Bronchial epithelial cell (primary cell): ENCODE data around the gene RBBP4. TPM values are rescaled to one million over a fixed set of nuclear protein-coding genes. Genes with fewer than 3 reads are reported as not detected.
"Not testable (repeated sequence)": the region's sequence is repeated elsewhere in the genome, so short reads cannot be mapped to it uniquely, and the experiment has no call there.

Experiments
- DNase-seq: peaks from one replicate; pipeline ENCODE4 v3.0.0-alpha.2; 2010; ENCODE audit warnings: low read depth
- FAIRE-seq: peaks from 2 replicates; lab custom pipeline; 2011; peaks lifted over from hg19 to GRCh38; lab: Jason Lieb, UNC
- H3K27me3 ChIP-seq: 2 replicates; pipeline ENCODE4 v1.5.1; 2011; ENCODE audit warnings: low read length; ENCODE audit not compliant: control insufficient read depth, insufficient read depth
- H3K36me3 ChIP-seq: 2 replicates; pipeline ENCODE4 v1.5.1; 2011; ENCODE audit warnings: low read length; ENCODE audit not compliant: control insufficient read depth, insufficient read depth
- H3K4me3 ChIP-seq: 2 replicates; pipeline ENCODE4 v1.5.1; 2011; ENCODE audit warnings: mild to moderate bottlenecking, low read depth, low read length, control low read depth
- total RNA-seq: library from RNA; depleted of rRNA; stranded (reverse); fragments of >200 nt; gene quantifications from 2 replicates; pipeline ENCODE4 v1.2.1, GENCODE V29; 2014
- TF ChIP-seq, protein P1 (sequence below): IDR thresholded peaks from 2 replicates; pipeline ENCODE4 v1.5.1; 2011; ENCODE audit warnings: mild to moderate bottlenecking, moderate library complexity, low read length, control low read depth, inconsistent platforms; ENCODE audit not compliant: insufficient read depth, severe bottlenecking

Gene RBBP4
- total RNA-seq, 1 donor from 2014 or later, result 93.7 TPM

DNA sequence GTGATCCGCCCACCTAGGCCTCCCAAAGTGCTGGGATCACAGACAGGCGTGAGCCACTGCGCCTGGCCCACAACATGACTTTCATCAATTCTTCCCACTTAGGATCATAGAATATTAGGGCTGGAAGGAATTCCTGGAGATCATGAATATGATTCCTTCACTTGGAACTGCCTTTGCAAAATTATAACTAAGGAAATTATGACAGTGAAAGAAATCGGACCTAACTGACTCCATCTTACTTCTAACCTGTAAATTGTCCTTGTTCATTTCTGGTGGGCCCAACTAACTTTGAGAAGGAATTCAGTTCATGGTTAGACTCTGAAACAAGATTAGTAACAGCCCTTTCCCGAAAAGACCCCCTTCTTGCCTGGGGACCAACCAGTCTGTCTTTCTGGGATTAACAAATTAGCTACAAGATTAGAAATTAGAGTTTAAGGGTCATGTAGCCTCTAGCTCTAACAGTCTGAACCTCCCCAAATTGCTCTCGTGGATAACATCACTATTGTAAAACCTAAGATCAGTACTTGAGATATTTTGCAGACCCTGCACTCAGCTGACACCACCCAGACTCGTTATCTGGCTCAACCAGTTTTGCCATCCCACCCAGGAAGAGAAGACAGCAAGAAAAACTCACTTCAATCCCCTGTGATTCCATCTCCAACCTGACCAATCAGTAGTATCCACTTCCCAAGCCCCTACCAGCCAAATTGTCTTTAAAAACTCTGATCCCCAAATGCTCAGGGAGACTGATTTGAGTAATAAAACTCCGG lies 15.3 kb upstream of the RBBP4 start:
- FAIRE-seq (no peak), DNase-seq (no peak)
- Histone ChIP-seq H3K27me3 (no peaks in the 10 kb centered on the region), H3K36me3 (peaks cover 1% of the 10 kb centered on the region), H3K4me3 (no peak overlapping the region)
- TF ChIP-seq, protein P1, sequence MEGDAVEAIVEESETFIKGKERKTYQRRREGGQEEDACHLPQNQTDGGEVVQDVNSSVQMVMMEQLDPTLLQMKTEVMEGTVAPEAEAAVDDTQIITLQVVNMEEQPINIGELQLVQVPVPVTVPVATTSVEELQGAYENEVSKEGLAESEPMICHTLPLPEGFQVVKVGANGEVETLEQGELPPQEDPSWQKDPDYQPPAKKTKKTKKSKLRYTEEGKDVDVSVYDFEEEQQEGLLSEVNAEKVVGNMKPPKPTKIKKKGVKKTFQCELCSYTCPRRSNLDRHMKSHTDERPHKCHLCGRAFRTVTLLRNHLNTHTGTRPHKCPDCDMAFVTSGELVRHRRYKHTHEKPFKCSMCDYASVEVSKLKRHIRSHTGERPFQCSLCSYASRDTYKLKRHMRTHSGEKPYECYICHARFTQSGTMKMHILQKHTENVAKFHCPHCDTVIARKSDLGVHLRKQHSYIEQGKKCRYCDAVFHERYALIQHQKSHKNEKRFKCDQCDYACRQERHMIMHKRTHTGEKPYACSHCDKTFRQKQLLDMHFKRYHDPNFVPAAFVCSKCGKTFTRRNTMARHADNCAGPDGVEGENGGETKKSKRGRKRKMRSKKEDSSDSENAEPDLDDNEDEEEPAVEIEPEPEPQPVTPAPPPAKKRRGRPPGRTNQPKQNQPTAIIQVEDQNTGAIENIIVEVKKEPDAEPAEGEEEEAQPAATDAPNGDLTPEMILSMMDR, result no peak

DNA sequence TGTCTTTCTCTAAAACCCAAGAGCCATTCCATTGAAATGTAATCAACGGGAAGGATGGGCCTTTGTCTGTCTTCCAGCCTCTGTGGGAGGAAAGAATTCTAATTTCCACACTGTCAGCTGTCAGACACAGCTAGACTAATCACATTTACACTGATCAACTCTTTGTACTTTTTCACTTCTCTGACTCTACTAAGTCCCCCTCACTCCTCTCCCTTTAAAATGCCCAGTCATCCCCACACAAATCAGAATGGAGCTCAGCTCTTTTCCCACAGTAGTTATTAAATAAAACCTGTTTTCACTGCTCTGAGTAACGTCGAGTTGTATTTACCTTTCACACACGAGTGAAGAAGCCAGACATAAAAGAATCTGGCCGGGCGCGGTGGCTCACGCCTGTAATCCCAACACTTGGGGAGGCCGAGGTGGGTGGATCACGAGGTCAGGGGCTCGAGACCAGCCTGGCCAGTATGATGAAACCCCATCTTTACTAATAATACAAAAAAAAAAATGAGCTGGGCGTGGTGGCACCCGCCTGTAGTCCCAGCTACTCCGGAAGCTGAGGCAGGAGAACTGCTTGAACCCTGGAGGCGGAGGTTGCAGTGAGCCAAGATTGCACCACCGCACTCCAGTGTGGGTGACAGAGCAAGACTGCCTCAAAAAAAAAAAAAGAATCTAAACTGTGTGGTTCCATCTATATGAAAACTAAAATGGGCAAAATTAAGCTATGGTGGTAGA lies 13.9 kb upstream of the RBBP4 start:
- Histone ChIP-seq H3K4me3 (no peak overlapping the region), H3K36me3 (peaks cover 1% of the 10 kb centered on the region), H3K27me3 (no peaks in the 10 kb centered on the region)
- no peak for FAIRE-seq
- TF ChIP-seq, protein P1, result no peak
- peak; percentile 70 for DNase-seq

DNA sequence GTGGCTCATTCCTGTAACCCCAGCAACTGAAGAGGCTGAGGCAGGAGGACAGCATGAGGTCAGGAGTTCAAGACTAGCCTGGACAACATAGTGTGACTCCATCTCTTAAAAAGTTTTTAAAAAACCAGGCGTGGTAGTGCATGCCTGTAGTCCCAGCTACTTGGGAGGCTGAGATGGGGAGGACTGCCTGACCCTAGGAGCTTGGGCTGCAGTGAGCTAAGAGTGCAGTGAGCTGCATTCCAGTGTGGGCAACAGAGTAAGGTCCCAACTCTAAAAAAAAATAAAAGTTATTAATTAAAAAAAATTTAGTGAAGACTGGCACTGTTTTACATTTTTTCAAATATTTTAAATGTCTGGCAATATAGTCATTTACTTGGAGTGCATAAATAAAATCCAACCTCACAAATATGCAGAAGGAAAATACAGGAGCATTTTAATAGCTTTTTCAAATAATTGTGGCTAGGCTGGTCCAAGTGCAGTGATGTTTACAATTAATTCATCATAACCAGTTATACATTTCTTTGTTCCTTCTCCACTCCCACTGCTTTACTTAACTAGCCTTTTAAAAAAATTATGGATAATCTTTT lies 11.4 kb upstream of the RBBP4 start:
- Histone ChIP-seq H3K4me3 (no peak overlapping the region), H3K27me3 (no peaks in the 10 kb centered on the region), H3K36me3 (peaks cover 1% of the 10 kb centered on the region)
- DNase-seq (no peak), FAIRE-seq (no peak)
- TF ChIP-seq, protein P1, result no peak

DNA sequence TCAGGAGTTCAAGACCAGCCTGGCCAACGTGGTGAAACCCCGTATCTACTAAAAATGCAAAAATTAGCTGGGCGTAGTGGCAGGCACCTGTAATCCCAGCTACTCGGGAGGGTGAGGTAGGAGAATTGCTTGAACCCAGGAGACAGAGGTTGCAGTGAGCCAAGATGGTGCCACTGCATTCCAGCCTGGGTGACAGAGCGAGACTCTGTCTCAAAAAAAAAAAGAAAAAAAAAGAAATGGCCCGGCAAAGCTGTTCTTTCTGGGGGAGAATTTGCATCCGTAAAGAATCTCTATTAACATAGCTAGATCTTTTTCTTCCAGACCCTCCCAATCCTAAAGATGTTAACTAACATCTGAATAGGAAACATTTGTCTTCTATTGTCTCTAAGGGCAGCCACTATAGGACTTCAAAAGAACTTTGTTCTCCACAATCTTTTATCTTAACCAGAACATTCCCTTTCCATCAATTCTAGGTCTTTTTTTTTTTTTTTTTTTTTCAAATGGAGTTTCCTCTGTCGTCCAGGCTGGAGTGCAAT lies 8.6 kb upstream of the RBBP4 start:
- FAIRE-seq, H3K4me3 ChIP-seq, DNase-seq, H3K27me3 ChIP-seq, H3K36me3 ChIP-seq: not testable (repeated sequence)

DNA sequence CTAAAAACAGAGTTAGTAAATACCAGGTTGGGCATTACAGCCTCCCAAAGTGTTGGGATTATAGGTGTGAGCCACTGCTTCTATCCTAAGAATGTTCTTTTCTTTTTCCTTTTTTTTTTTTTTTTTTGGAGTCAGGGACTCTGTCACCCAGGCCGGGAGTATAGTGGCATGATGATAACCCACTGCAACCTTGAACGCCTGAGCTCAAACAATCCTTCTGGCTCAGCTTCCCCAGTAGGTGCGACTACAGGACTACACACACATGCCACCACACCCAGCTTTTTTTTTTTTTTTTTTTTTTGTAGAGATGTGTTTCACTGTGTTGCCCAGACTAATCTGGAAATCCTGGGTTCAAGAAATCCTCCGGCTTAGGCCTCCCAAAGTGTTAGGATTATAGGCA lies 6.6 kb upstream of the RBBP4 start:
- FAIRE-seq, result no peak
- Histone ChIP-seq H3K4me3 (no peak overlapping the region), H3K36me3 (no peaks in the 10 kb centered on the region), H3K27me3 (no peaks in the 10 kb centered on the region)
- DNase-seq, result no peak
- TF ChIP-seq, protein P1, result no peak
